Measurements from ENCODE around the gene C17orf67. TPM values are rescaled to one million over a fixed set of nuclear protein-coding genes. Genes with fewer than 3 reads are reported as not detected.
A peak's percentile ranks its signal among the peaks of the same experiment; 100 is the strongest.

Gene C17orf67
- total and polyA plus RNA-seq, 10 of the 15 experiments (the other 5 are each of a cell fraction or from before 2014, with no cell fraction given) = 0.24 to 3.3 (median 0.89) TPM

- no peak for TF ChIP-seq CBX3 (IDR thresholded peaks at IDR 0.05; ENCODE audit: borderline replicate concordance, low read depth)
- no peak for TF ChIP-seq HDGF (IDR thresholded peaks at IDR 0.05)
- TF ChIP-seq MXI1 (IDR thresholded peaks at IDR 0.05; ENCODE audit: low read depth, low read length) = no peak
- TF ChIP-seq JUND (IDR thresholded peaks at IDR 0.05; ENCODE audit: low read depth, low read length) = no peak
- TF ChIP-seq ATF7 (IDR thresholded peaks at IDR 0.05; ENCODE audit: low read depth) = no peak
- TF ChIP-seq PML (IDR thresholded peaks at IDR 0.05; ENCODE audit: low read length) = no peak
- no peak for TF ChIP-seq SPI1 (IDR thresholded peaks at IDR 0.05; ENCODE audit: borderline replicate concordance, insufficient read depth, low read depth, low read length)
- TF ChIP-seq CBFB (IDR thresholded peaks at IDR 0.05; ENCODE audit: low read depth) = 0 out of 2 replicates have a peak, but pooled peaks have one; percentile 36
- no peak for TF ChIP-seq POLR2A (IDR thresholded peaks at IDR 0.05; ENCODE audit: low read depth, low read length)
- TF ChIP-seq RB1 (IDR thresholded peaks at IDR 0.05; ENCODE audit: borderline replicate concordance) = no peak
- TF ChIP-seq YY1 (IDR thresholded peaks at IDR 0.05; ENCODE audit: low read depth, low read length) = no peak
- peak; percentile 65 for TF ChIP-seq MEF2B (IDR thresholded peaks at IDR 0.05; ENCODE audit: partially characterized antibody, poor library complexity, severe bottlenecking)
- TF ChIP-seq CBX5 (IDR thresholded peaks at IDR 0.05; ENCODE audit: low read depth) = peak; percentile 93; the same call in 1 of the 2 replicates
- TF ChIP-seq ZBTB33 (IDR thresholded peaks at IDR 0.05) = no peak
- TF ChIP-seq NFYB (IDR thresholded peaks at IDR 0.05; ENCODE audit: insufficient read depth, low read depth, low read length) = peak; percentile 85
- TF ChIP-seq SMARCA5 (IDR thresholded peaks at IDR 0.05) = no peak
- peak; percentile 54 to 60; a peak in 3 of 4 replicates for TF ChIP-seq IKZF2 (IDR thresholded peaks at IDR 0.05)
- TF ChIP-seq PRDM15 (CRISPR knock-in tag; IDR thresholded peaks at IDR 0.05) = no peak
- TF ChIP-seq ZNF687 (IDR thresholded peaks at IDR 0.05) = peak; percentile 41
- TF ChIP-seq TAF1 (IDR thresholded peaks at IDR 0.05; ENCODE audit: borderline replicate concordance, low read depth, low read length) = 0 out of 2 replicates have a peak, but pooled peaks have one; percentile 17
- TF ChIP-seq POU2F2 (IDR thresholded peaks at IDR 0.05; ENCODE audit: borderline replicate concordance, low read depth, low read length) = 0 out of 3 replicates have a peak, but pooled peaks have one; percentile 19
- TF ChIP-seq ETV6 (conservative IDR thresholded peaks at IDR 0.05 in 1 of 2, IDR thresholded peaks at IDR 0.05 in 1 of 2; ENCODE audit: borderline replicate concordance in 1 of 2, low read depth in 1 of 2) = no peak
- no peak for TF ChIP-seq TARDBP (IDR thresholded peaks at IDR 0.05; ENCODE audit: borderline replicate concordance)
Observed at GRCh38 chr17:56870081-56870651, 36.4 kb upstream of the C17orf67 start (continued).
